Parathyroid adenoma (tissue), 2 donors: ENCODE results near the gene DPH7.

ENCODE experiments used
- H2AFZ ChIP-seq: fragments of 300-600 bp; sonication (generic); one replicate; pipeline ENCODE4 v1.7.0; 2017; ENCODE audit warnings: antibody characterized with exemption, mild to moderate bottlenecking
- H3K27ac ChIP-seq: fragments of 300-600 bp; sonication (generic); one replicate; pipeline ENCODE4 v1.7.0; 2017
- H3K27me3 ChIP-seq: fragments of 300-600 bp; sonication (generic); one replicate; pipeline ENCODE4 v1.7.0; 2017; ENCODE audit warnings: low read length; ENCODE audit not compliant: control insufficient read depth, insufficient read depth
- H3K36me3 ChIP-seq: fragments of 300-600 bp; sonication (generic); one replicate; pipeline ENCODE4 v1.7.0; 2017; ENCODE audit warnings: low read length; ENCODE audit not compliant: control insufficient read depth, insufficient read depth
- H3K4me1 ChIP-seq: fragments of 300-600 bp; sonication (generic); one replicate; pipeline ENCODE4 v1.7.0; 2017; ENCODE audit warnings: control low read depth
- H3K4me2 ChIP-seq: fragments of 300-600 bp; sonication (generic); one replicate; pipeline ENCODE4 v1.7.0; 2017; ENCODE audit warnings: low read length
- H3K4me3 ChIP-seq: fragments of 300-600 bp; sonication (generic); one replicate; pipeline ENCODE4 v1.7.0; 2017; ENCODE audit warnings: low read depth, low read length
- H3K79me2 ChIP-seq: fragments of 300-600 bp; sonication (generic); one replicate; pipeline ENCODE4 v1.7.0; 2017; ENCODE audit warnings: control low read depth
- H3K9ac ChIP-seq: fragments of 300-600 bp; sonication (generic); one replicate; pipeline ENCODE4 v1.7.0; 2017; ENCODE audit warnings: mild to moderate bottlenecking
- H3K9me3 ChIP-seq: fragments of 300-600 bp; sonication (generic); one replicate; pipeline ENCODE4 v1.7.0; 2017; ENCODE audit warnings: low read length; ENCODE audit not compliant: control insufficient read depth
- CTCF ChIP-seq: fragments of 300-600 bp; sonication (generic); IDR thresholded peaks from one replicate; pipeline ENCODE4 v1.7.0; 2017; ENCODE audit warnings: antibody characterized with exemption, mild to moderate bottlenecking
- donor health status: primary hyperparathyroidism.

DPH7 gene

DNA sequence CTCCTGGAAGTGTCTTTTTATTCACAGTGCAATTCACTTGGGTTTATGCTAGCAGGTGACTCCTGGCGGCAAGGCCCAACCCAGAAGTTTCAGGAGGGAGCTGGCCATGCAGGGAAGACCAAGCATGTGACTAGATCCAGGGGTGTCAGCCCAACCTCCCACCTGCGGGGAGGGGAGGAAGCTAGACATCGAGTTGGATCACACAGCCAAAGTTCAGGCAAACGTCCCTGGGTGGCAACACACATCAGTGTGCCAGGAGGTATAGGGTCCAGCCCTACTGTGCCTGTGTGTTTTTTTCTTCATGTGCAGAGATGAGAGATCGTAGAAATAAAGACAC is 53.8 kb downstream of the DPH7 start:
- Histone ChIP-seq H3K27ac (no peak overlapping the region), H3K79me2 (no peaks in the 10 kb centered on the region), H3K4me3 (no peak overlapping the region), H3K9me3 (no peaks in the 10 kb centered on the region), H3K27me3 (no peaks in the 10 kb centered on the region), H3K4me2 (no peak overlapping the region), H3K4me1 (no peaks in the 10 kb centered on the region), H3K9ac (no peak overlapping the region), H2AFZ (no peak overlapping the region), H3K36me3 (no peaks in the 10 kb centered on the region)
- TF ChIP-seq CTCF, result no peak

- no peaks in the 10 kb centered on the region for H3K4me1 ChIP-seq
- H3K9me3 ChIP-seq, result no peaks in the 10 kb centered on the region
- no peak overlapping the region for H3K27ac ChIP-seq
- no peaks in the 10 kb centered on the region for H3K36me3 ChIP-seq
- no peak overlapping the region for H3K4me2 ChIP-seq
- no peaks in the 10 kb centered on the region for H3K79me2 ChIP-seq
- H3K4me3 ChIP-seq, result no peak overlapping the region
- H3K9ac ChIP-seq, result no peak overlapping the region
- H2AFZ ChIP-seq, result no peak overlapping the region
- no peak for TF ChIP-seq CTCF
- H3K27me3 ChIP-seq, result no peaks in the 10 kb centered on the region
Observed at GRCh38 chr9:137524161-137524980, 54.4 kb downstream of the DPH7 start.

GRCh38 chr9:137522746-137523455 is 55.8 kb downstream of the DPH7 start:
- no peak overlapping the region for H2AFZ ChIP-seq
- H3K4me3 ChIP-seq, result no peak overlapping the region
- no peak overlapping the region for H3K9ac ChIP-seq
- H3K9me3 ChIP-seq, result no peaks in the 10 kb centered on the region
- H3K36me3 ChIP-seq, result no peaks in the 10 kb centered on the region
- H3K27me3 ChIP-seq, result no peaks in the 10 kb centered on the region
- H3K4me1 ChIP-seq, result no peaks in the 10 kb centered on the region
- H3K79me2 ChIP-seq, result no peaks in the 10 kb centered on the region
- no peak overlapping the region for H3K4me2 ChIP-seq
- H3K27ac ChIP-seq, result no peak overlapping the region
- no peak for TF ChIP-seq CTCF

- H2AFZ ChIP-seq, result no peak overlapping the region
Observed at GRCh38 chr9:137521405-137521985, 57.2 kb downstream of the DPH7 start.

More at GRCh38 chr9:137521405-137521985, 57.2 kb downstream of the DPH7 start:
- H3K79me2 ChIP-seq, result no peaks in the 10 kb centered on the region
- H3K27ac ChIP-seq, result no peak overlapping the region
- H3K27me3 ChIP-seq, result no peaks in the 10 kb centered on the region
- H3K36me3 ChIP-seq, result no peaks in the 10 kb centered on the region
- H3K4me3 ChIP-seq, result no peak overlapping the region
- H3K9me3 ChIP-seq, result no peaks in the 10 kb centered on the region
- no peaks in the 10 kb centered on the region for H3K4me1 ChIP-seq
- TF ChIP-seq CTCF, result no peak
- no peak overlapping the region for H3K9ac ChIP-seq
- H3K4me2 ChIP-seq, result no peak overlapping the region
